HuH-7 (cell line): ENCODE data around the gene PHEX.

Experiments used
- DNase-seq: peaks from one replicate; pipeline ENCODE4 v3.0.0; 2011; ENCODE audit warnings: low spot score

PHEX gene

DNA sequence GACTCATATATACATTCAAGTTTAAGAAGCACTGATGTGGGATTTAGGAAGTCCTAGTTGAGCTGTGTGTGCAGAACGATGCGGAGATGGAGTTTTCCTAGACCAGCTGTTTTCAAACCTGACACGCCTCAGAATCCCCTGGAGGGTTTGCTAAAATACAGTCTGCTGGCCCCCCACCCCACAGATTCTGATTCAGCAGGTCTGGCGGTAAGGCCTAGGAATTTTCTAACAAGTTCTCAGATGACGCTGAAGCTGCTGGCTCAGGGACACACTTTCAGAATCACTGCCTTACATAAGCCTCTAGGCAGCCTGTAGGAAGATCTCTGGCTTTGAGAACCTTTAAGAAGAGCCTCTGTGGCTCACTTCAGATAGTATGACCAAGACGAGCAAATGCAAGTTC lies 73.1 kb downstream of the PHEX start:
- DNase-seq, result no peak

DNA sequence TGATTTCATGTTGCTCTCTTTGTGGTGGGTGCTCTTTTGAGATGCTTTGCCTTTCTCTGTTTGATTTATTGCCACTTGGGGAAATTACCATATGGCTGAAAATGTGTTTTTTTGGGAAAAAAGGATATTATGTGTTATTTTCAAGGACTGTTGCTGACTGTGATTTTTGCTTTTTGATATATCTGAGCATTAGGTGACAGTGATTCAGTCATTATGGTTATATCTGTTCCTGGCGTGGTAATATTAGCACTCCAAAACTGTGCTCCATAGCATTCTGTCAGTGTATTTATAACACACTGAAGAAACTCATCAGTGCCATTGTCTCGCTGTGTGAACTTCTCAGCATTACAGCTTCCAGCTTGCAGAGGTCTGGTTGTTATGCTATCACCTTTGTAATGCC lies 73.8 kb downstream of the PHEX start:
- DNase-seq, result no peak

DNA sequence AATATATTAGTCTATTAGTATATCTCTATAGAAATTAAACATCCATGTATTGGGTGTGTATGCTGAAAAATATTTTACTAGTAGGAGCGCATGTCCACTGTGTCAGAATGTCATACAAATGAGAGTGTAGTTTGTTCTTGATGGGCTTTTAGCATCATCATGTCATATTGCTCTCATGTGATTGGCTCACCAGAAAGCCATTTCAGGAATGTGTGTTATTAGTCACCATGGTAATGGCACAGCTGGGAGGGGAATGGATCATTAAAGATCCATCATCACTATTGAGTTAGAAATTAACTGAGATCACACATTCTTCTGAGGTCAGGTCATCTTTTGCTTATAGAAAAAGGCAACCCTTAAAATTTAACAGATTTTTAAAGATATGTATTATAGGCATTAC lies 77.3 kb downstream of the PHEX start:
- no peak for DNase-seq

DNA sequence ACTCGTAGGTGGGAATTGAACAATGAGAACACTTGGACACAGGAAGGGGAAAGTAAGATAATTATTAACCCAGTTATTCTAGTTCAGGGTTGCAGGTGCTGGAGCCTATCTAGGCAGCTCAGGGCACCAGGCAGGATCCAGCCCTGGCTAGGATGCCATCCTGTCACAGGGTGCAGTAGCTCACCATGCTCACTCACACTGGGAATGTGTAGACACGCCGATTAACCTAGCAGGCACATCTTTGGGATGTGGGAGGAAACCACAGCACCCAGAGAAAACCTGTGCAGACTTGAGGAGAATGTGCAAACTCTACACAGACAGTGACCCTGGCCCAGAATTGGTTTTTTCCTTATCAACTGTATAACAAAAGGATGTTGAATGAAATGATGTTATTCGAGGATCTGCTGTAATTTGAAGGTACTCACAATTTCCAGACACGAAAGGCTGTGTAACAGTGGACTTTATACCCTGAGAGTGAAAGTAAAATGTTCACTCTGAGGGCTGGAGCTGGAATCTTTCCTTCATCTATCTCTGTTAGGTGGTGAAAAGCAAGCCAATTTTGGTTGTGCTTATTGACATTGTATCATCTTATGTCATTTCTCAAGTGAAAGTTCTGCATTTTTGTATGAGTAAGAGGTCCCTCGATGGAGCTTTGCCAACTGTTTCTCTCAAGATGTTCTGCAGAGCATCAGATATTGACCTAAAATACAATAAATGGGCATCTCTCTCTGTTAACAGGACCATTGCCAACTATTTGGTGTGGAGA lies 78.8 kb downstream of the PHEX start:
- no peak for DNase-seq

DNA sequence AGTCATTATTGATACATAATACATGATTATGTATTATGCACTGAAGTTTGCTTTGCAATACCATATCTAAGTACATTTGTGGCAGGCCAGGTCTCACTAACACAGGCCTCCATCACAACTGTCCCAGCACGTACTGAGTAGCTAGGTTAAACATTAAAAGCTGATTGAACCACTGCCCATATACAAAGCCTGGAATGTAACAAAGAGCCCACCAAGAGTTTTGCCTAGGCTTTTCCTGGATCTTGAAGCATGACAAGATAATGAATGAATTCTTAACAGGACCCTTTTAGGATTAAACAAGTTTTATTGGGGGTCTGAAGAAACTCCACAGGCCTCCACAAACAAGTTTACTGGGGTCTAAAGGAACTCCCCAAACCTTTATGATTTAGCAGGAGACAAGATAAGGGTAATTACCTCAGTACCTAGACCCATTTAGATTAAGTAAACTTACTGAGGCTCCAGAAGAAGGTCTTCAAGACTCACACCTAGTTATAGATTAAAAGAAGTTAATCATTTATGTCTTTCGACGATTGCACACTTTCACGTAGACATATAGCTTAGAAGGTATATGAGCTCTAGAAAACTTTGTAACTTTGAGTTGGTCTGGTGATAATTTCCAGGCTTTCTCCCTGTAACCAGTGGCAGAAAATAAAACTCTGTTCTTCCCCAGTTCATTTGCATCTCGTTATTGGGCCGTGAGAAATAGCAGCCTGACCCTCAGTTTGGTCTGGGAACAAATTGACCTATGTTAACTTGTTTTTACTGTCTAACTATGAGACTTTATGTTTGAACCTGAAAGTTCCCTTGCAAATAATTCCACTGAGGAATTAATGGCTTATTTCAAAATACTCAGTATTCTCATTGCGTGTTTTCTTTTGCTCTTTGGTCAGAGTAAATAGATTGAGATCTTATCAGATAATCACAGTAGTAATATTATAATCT lies 84.8 kb downstream of the PHEX start:
- DNase-seq, result no peak

DNA sequence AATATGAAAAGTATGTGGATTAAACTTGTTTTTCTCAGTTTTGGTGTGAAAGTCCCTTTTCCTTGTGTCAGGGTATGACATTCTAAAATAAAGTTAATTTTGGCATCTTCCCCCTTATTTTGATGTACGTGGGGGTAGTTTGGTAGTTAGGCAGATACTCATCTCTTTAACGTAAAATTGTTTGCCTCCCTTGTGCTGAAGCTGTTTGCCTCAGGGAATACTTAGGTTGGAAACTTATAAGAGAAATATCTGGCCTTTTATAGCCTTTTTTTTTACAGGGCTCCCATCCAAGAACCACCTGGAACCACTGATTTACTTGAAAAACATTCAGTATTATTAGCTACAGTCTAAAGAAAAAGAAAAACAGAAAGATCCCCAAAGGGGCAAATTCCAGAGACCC lies 85.5 kb downstream of the PHEX start:
- DNase-seq, result no peak

DNA sequence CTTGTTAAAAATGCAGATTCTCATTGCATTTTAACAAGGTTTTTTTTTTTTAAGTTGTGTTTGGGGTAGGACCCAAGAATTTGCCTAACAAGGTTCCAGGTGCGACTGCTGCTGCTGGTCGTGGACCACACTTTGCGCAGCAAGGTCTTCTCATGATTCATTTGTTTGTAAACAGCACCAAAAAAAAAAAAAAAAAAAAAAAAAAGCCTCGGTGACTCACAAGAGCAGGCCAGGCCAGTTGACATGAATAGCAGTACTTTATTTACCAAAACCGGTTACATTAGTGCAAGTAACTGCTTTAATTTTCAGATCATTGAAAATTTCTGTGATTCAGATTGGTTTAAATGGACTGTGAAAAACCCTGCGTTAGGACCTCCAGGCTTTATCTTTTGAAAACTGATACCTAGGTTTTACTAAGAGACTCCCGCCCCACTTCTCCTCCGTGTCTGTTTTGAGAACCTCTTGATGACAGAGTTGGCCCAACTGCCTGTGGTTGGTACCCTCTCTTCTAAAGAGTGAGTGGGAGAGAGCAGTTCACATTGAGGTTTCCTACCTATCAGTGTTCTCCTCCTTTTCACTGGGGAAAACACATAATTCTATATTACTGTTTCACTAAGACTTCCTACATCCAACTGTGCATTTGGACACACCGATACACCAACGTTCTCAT lies 86.2 kb downstream of the PHEX start:
- no peak for DNase-seq

DNA sequence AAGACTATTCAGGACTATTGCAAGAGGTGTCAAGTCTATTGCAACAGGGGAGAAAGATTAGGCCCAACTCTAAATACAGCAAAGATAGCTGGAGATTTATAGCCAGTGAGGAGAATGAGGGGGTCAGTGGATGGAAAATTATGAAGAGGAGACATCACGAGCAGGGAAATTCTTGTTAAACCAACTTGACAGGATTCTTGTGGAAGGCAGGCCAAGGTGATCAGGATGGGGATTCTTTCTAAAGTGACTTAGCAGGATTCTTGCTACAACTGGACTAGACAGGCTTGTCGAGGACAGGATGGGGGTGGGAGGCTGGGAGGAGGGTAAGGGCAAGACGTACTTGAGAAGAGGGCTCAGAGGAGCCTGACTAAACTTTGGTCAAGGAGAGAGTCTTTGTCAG lies 89.0 kb downstream of the PHEX start:
- no peak for DNase-seq

DNA sequence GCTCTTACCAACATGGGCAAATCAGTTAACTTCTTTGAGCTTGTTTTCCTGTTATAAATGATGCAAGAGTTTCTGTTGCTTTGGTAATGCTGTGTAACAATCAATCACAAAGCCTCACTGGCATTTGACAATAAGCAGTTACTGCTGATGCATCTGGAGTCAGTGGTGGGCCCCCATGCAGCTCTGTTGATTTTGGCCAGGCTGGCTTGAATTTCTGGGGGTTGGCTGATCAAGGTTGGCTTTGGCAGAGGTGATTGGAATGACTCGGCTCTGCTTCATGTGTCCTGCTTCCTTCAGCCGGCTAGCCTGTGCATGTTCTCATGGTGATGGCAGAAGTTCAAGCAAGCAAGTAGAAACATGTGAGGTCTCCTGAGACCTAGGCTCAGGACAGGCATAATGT lies 90.4 kb downstream of the PHEX start:
- no peak for DNase-seq

DNA sequence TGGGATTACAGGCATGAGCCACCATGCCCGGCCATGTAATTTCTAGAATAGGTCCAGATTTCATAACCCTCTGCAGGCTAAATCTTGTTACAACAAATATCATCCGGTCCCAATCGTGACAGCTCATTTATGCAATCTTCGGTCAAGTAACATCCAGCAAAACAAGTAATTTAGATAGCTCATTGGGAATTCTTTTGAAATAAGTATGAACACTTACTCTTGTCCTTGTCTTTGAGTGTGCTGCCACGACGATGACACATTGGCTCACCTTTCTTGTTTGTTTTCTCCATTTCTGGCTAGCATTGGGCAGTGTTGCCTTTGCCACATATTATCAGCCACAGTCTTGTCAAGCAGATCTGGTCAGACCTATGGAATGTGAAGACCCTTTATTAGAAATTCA lies 92.0 kb downstream of the PHEX start:
- no peak for DNase-seq

DNA sequence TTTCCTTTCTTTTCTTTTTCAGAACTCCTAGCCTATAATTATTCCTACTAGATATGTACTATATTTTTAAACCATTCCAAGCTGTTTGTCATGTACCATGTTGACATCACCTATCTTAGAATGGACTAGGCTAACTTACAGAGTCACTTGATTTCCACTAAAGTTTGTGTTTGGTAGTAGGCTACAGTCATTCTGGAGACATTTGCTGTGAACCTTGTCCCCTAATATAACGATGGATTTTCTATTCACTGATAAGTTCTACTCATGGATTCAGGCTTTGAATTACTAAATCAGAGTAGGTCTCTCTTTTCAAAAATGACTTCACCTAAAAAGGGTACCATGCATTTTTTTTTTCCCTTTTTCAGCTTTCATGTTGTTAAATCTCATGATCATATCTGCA lies 93.4 kb downstream of the PHEX start:
- no peak for DNase-seq

DNA sequence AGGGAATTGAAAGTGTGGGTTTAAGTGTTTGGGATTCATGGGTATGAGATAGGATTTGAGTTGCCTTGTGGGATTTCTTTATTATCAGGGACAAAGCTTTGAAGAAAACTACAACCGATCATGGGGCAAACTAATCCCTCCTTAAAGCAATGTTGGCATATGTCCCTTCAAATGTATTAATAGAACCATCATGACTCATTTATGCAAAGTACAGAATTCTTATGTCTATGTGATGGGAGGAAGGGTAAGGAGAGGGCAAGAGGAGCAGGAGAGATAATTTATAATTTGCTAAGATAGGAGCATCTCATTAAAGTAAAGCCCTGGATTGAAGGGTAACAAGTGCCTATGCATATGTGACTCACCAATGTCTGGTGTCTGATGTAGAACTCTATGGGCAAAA lies 94.2 kb downstream of the PHEX start:
- DNase-seq, result no peak

DNA sequence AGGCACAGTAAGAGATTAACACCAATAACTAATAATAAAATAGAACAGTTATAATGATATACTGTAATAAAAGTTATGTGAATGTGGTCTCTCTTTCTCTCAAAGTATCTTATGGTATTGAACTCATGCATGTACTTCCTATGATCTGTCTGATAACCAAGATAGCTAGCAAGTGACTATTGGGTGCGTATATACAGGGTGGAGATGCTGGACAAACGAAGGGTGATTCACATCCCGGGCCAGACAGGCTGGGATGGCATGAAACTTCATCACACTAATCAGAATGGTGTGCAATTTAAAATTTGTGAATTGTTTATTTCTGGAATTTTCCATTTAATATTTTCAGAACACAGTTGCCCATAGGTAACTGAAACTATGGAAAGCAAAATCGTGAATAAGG lies 96.8 kb downstream of the PHEX start:
- DNase-seq, result no peak

DNA sequence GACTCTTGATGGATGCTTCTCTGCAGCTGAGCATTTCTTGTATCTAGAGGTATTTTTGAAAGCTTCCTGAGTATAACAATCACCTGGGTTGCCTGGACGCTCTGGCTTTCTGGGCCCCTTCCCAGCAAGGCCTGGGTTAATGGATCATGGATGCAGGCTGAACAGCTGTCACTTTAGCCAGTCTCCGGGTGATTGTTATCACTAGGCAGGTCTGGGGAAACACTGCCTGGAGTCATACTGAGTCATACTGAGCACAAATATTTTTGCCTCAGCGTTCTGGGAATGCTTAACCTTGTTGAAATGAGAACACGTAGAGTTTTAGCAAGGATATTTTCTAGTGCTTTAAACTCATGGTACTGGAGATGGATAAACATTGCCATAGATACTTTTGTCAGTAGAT lies 102.6 kb downstream of the PHEX start:
- no peak for DNase-seq

DNA sequence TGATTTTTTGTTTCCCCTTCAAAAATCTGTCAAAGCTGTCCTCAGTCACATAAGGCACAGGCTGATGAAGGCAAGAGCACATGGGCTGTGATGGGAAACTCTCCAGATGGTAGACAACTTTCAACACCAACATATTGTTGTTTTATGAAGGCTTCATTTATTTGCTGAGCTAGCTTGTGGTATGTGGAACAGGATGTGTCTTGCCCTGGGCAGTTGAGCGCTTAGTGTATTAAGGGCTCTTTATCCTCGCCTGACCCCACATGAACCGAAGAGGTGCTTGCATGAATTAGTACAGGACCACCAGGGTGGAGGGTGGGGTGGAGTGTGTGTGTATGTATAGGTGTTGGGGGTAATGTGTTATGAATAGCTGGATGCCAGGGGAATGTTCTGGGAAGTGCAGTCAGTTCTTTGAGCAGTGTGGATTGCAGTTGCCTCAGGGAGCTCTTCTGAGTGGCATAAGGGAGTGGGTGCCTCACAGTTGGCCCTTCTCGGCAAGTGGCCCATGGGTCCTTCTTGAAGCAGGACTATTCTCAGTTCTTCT lies 103.1 kb downstream of the PHEX start:
- no peak for DNase-seq

DNA sequence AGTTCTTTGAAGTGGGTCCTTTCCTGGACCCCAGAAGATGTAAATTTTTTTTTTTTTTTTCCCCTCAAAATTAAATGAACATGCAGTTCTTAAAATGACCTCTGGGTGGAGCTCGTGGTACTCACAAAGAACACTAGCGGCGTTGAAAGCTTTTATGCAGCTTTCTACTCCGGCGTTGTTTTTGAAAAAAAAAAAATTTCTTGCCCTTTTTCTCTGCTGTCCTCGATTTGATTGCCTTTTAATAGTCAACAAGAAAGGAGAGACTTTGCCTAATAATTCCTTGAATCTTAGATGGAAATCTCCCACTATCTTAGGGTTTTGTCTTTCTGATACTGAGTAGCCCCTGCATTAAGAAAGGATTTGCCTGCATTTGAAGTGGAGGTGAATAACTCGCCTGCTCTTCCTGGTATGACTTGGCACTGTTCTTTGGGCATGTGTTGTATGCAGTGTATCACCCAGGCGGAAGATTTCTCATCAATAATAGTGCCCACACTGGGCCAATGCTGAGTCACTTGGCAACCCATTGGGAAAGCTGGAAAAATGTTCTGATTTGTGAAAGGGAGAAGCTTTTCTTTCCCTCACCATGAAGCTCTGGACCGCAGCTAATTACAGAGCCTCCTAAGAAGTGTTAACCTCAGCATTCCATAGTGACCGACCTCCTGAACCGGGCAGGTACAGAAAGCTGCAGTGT lies 104.0 kb downstream of the PHEX start:
- no peak for DNase-seq

DNA sequence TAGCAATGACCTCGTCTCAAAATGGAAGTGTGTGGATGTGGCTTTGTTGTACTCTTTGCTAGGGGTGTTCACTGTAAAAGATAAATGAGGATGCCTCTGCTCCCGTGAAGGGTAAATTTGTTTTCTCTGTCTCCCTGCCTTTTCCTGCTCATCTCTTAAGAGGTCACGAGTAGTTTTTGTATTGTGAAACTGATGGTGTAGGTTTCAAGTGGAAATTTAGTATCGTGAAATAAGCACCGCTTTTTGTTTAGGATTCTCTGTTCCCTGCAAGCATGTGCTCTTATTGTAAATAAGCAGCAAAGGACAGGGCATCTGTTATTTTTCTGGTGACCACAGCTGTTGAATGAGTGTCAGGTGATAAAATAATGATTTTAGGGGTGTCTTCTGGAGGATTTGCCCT lies 104.6 kb downstream of the PHEX start:
- no peak for DNase-seq

DNA sequence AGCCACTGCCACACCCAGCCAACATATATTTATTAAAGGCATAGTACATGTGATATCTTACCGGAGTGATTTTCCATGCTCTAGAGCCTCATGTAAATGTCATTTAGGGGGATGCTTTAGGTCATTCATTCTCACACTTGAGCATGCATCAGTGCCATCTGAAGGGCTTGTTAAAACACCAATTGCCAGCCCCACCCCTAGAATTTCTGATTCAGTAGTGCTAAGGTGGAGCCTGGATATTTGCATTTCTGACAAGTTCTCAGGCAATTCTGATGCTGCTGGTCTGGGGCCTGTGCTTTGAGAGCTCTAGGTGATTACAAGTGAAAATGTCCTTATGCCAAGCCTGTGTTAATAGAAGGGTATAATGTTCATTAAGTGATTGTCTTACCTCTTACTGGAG lies 107.7 kb downstream of the PHEX start:
- DNase-seq, result no peak

DNA sequence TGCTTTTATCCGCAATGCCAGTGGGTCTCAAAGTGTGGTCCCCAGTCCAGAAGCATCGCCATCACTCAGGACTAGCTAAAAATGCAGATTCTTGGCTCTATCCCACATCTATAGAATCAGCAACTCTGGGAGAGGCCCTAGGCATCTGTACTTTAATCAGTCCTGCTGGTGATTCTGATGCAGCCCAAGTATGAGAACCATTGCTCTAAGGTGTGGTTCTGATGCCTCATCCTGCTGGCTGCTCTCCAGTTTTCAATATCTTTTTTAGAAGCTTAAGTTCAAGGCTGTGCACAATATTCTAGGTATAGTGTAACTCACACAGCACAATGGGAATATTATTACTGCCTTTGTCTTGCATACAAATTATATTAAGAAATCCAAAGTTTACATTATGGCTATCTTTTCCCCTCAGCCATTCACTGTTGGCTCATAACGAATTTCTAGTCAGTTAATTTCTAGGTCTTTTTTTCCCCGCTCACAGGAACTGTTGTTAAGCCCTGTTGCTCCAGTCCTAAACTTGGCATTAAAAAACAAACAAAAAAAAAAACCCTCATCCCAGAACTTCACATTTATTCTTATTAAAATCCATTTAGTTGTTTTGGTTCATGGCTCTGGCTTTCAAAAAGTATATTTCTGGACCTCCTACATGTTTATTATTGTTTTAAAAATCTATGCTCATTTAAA lies 109.1 kb downstream of the PHEX start:
- DNase-seq, result no peak

DNA sequence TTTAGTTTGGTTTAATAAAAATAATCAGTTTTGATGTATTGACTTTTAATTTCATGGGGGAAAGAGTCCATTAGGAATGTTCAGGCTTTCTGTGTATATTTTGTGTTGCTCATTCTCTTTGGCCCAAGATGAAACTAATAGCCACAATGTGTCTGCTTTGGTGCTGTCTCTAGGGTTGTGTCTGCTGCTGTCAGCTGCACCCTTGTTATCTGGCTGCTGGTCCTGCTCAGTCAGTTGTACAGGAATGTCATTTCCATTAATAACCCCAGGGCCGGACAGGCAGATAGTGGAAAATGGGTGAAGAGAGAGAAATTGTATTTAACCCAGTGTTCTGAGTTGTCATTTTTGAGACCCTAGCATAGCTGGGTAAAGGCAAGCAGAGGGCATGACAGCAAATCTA lies 115.1 kb downstream of the PHEX start:
- no peak for DNase-seq

DNA sequence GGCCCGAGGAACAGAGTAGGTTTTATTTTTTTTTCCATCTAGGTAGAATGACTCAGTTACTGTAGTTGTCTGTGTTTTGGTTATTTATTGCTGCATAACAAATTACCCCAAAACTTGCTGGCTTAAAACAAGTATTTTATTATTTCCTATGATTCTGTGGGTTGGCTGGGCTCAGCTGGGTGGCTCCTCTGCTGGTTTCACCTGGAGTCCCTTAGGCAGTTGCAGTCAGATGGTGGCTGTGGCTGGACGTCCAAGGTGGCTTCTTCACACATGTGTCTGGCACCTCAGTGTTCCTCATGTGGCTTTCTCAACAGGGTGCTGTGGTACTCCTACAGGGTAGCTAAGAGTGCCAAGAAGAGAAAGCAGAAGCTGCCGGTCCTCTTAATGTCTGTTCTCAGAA lies 115.8 kb downstream of the PHEX start:
- DNase-seq, result no peak
